ENCODE results near the gene CTSO.

- TF ChIP-seq EZH2 (IDR thresholded peaks at IDR 0.05; ENCODE audit: low read length, unreplicated experiment), result no peak
- TF ChIP-seq, protein P1, sequence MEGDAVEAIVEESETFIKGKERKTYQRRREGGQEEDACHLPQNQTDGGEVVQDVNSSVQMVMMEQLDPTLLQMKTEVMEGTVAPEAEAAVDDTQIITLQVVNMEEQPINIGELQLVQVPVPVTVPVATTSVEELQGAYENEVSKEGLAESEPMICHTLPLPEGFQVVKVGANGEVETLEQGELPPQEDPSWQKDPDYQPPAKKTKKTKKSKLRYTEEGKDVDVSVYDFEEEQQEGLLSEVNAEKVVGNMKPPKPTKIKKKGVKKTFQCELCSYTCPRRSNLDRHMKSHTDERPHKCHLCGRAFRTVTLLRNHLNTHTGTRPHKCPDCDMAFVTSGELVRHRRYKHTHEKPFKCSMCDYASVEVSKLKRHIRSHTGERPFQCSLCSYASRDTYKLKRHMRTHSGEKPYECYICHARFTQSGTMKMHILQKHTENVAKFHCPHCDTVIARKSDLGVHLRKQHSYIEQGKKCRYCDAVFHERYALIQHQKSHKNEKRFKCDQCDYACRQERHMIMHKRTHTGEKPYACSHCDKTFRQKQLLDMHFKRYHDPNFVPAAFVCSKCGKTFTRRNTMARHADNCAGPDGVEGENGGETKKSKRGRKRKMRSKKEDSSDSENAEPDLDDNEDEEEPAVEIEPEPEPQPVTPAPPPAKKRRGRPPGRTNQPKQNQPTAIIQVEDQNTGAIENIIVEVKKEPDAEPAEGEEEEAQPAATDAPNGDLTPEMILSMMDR (conservative IDR thresholded peaks at IDR 0.05; ENCODE audit: low read depth, low read length), result no peak
These were observed 9.2 kb downstream of the CTSO start for GRCh38 chr4:155944516-155944915.

All from PC-3 (cell line).